Measurements from ENCODE around the gene ZNF576. TPM values are rescaled to one million over a fixed set of nuclear protein-coding genes. Genes with fewer than 3 reads are reported as not detected.

ZNF576 gene
- total RNA-seq, 4 donors from 2014 or later: 9.9 to 18.8 (median 15.2) TPM

DNA sequence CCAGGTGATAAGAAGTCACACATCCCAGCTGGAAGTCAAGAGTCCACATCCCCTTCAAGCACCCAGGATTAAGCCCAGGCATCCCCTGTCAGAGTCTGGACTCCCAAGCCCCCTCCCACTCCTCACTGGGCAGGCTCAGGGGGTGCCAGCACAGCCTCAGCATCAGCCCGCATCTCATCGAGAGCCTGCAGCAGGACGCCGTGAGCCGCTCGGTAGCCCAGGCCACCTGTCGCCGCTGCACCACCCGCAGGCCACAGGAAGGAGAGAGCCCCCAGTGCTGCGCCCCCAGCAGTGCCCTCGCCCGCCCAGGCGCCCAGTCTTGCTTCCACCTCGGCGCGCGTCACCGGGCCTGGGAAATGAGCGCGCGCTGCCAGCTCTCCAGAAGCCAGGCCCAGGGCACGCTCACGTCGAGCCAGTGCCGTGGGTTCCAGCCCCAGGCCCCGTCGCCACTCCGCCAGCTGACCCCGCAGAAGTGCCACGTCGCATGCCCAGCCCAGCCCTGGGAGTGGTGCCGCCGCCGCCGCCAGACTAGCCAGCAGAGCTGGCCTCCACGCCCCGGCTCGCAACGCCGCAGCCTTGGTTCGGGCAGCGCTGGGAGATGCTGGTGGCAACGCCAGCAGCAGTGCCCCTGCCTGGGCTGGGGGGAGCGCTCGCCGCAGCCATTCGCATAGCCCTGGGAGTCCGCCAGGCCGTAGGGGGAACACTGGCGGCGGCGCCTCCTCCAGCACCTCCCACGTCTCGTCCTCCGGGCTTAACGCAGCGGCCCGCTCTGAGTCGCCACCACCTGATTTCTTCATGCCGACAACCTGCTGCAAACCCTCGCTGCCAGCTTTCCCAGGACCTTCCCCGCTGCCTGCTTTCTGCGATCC is 4.3 kb upstream of the ZNF576 start:
- Histone ChIP-seq H3K4me3 (no peak overlapping the region), H3K4me1 (peaks cover 0 to 33% (median 19%) of the 10 kb centered on the region in 4 donors), H3K36me3 (peaks cover 0 to 64% (median 0%) of the 10 kb centered on the region in 3 donors), H3K9me3 (no peaks in the 10 kb centered on the region), H3K27me3 (no peaks in the 10 kb centered on the region), H3K27ac (no peak overlapping the region)
- no peak for DNase-seq (ENCODE audit: low spot score in 2 of 2)
- TF ChIP-seq POLR2A (IDR thresholded peaks at IDR 0.05) (no peak), CTCF (IDR thresholded peaks at IDR 0.05) (no peak), EP300 (IDR thresholded peaks at IDR 0.05) (no peak)
- 92 to 95% methylated on average over 47 to 63 of the region's 63 CpGs for WGBS, 2 donors

- no peak for DNase-seq (ENCODE audit: low spot score in 2 of 2)
- no peaks in the 10 kb centered on the region for H3K27me3 ChIP-seq
- peaks cover 0 to 41% (median 26%) of the 10 kb centered on the region in 4 donors for H3K4me1 ChIP-seq
- WGBS, 2 donors: 91 to 94% methylated on average over 37 of the region's 37 CpGs
- peak overlapping the region in 1 of 4 donors; percentile 98 for H3K27ac ChIP-seq
- TF ChIP-seq EP300 (IDR thresholded peaks at IDR 0.05) (no peak), CTCF (IDR thresholded peaks at IDR 0.05) (no peak), POLR2A (IDR thresholded peaks at IDR 0.05) (no peak)
- H3K9me3 ChIP-seq: no peaks in the 10 kb centered on the region
- H3K4me3 ChIP-seq: no peak overlapping the region
- peaks cover 0 to 62% (median 0%) of the 10 kb centered on the region in 3 donors for H3K36me3 ChIP-seq
Measured at GRCh38 chr19:43592800-43593350, 3.5 kb upstream of the ZNF576 start.

GRCh38 chr19:43594081-43594697 is 2.2 kb upstream of the ZNF576 start:
- Histone ChIP-seq H3K9me3 (no peaks in the 10 kb centered on the region), H3K27ac (peak overlapping the region; percentile 82 to 98 (median 88)), H3K4me3 (peak overlapping the region; percentile 54 to 73 (median 67)), H3K4me1 (peaks cover 0 to 54% (median 30%) of the 10 kb centered on the region in 4 donors), H3K27me3 (no peaks in the 10 kb centered on the region), H3K36me3 (peaks cover 0 to 58% (median 6%) of the 10 kb centered on the region in 3 donors)
- DNase-seq (ENCODE audit: low spot score in 2 of 2): no peak
- WGBS, 2 donors: 81 to 84% methylated on average over 10 of the region's 10 CpGs
- TF ChIP-seq POLR2A (IDR thresholded peaks at IDR 0.05) (no peak), EP300 (IDR thresholded peaks at IDR 0.05) (no peak), CTCF (IDR thresholded peaks at IDR 0.05) (no peak)

DNA sequence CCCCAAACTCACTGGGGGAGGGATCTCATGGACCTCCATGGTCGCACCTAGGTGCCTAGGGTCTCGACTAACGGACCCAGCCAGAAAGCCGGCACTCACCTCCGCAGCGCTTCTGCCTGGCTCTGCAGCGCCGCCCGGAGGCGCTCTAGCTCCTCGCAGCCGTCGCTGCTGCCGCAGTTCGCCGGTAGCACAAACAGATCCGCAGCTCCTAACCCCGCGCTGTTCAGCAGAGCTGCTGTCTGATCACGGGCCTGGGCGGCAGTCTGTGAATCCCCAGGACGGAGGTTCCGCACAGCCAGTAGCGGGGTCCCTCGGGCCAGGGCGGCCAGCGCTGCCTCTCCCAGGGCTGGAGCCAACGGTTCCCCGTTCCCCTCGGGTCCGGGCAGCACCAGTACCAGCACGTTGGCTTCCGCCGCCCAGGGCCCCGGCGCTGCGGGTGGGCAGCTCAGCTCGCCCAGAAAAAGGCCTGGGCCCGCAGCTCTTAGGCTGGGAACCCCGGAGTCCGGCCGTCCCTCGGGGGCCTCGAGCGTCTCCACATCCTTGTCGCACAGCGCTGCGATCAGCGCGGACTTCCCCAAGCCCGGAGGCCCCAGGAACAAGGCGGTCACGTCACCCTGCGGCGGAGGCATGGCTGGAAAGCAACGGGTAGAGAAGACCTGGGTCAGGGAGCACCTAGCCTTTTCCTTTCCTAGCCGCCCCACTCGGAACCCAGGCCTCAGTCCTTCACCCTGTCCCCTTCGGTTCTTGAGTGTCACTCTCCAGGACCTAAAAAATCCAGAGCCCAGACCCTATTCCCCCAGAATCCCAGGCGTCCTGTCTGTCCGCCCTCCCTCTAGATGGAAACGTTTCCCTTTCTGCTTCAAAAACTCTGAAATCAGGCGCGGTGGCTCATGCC is 1.4 kb upstream of the ZNF576 start:
- peaks cover 0 to 58% (median 6%) of the 10 kb centered on the region in 3 donors for H3K36me3 ChIP-seq
- DNase-seq (ENCODE audit: low spot score in 2 of 2): no peak
- H3K4me3 ChIP-seq: peak overlapping the region; percentile 54 to 73 (median 67)

More for the DNA sequence above, 1.4 kb upstream of the ZNF576 start:
- Histone ChIP-seq H3K27me3 (no peaks in the 10 kb centered on the region), H3K4me1 (peaks cover 0 to 57% (median 30%) of the 10 kb centered on the region in 4 donors), H3K9me3 (no peaks in the 10 kb centered on the region), H3K27ac (peak overlapping the region; percentile 82 to 98 (median 88))
- WGBS, 2 donors: 1 to 3% methylated on average over 28 to 51 of the region's 64 CpGs
- TF ChIP-seq EP300 (IDR thresholded peaks at IDR 0.05) (no peak), CTCF (IDR thresholded peaks at IDR 0.05) (peak; percentile 44 to 61 (median 56)), POLR2A (IDR thresholded peaks at IDR 0.05) (no peak)

Measured in tibial nerve (tissue), 4 donors.